ENCODE data around the gene CHRNB2. TPM values are rescaled to one million over a fixed set of nuclear protein-coding genes. Genes with fewer than 3 reads are reported as not detected.

The CHRNB2 gene
- polyA plus RNA-seq, 6 donors from 2014 or later: 0.05 to 0.17 TPM; not detected in 4

DNA sequence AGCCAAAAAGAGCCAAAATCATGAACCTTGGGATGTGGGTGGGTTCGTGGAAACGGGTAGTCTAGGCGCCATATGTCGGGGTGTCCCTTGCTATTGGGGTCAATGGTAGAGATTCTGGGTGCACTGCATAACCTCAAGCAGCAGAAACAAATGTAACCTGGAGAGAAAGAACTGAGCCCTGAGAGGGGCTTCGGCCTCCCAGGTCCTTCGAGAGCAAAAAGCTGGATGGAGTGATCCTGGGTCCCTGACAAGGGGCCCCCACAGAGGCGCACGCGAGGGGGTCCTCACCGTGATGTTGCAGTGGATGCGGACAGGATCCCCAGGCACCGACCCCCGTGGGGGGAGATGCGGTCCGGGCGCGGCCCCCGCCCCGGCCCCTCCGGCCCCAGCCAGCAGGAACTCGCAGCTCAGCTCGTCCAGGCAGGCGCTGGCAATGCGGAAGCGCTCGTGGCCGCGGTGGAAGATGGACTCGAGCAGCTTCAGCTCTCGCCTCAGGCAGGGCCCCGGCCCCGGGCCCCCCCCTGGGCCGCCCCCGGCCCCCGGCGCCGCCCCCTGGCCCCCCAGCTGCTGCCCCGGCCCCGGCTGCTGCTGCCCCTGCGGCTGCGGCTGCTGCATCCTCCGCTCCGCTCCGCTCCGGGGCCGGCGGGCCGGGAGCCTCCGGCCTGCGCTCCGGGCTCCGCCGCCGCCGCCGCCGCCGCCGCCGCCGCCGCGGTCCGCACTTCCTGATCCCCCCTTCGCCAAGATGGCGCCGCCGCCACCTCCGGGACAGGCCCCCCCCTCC is 9.4 kb upstream of the CHRNB2 start, which contains the start of gene UBE2Q1:
Gene UBE2Q1 (minus strand): TSS at position 724 of the 781 bp plus-strand sequence. CDS start 109 bp downstream, at position 615.
- H3K36me3 Mint-ChIP-seq: peaks cover 9 to 20% of the 10 kb centered on the region in 2 donors
- peak; percentile 38 for DNase-seq

GRCh38 chr1:154558720-154559465 is 8.7 kb upstream of the CHRNB2 start:
- H3K4me1 Mint-ChIP-seq: peaks cover 24 to 45% (median 40%) of the 10 kb centered on the region in 3 donors
- H3K4me3 Mint-ChIP-seq: peak overlapping the region; percentile 83 to 98 (median 96)
- no peaks in the 10 kb centered on the region for H3K27me3 Mint-ChIP-seq
- DNase-seq (peak; percentile 100), ATAC-seq (ENCODE audit: low read depth in 2 of 2) (peak; percentile 88 to 91)
- no peaks in the 10 kb centered on the region for H3K9me3 Mint-ChIP-seq
- H3K36me3 Mint-ChIP-seq: peaks cover 9 to 12% of the 10 kb centered on the region in 2 donors
- peak overlapping the region; percentile 94 to 100 (median 98) for H3K27ac Mint-ChIP-seq

More for the DNA sequence above, 9.4 kb upstream of the CHRNB2 start, which contains the start of gene UBE2Q1:
- no peaks in the 10 kb centered on the region for H3K9me3 Mint-ChIP-seq
- H3K27ac Mint-ChIP-seq: peak within 1 kb of the TSS; percentile 94 to 100 (median 98)
- peak in 1 of 2 donors; percentile 4 for ATAC-seq (ENCODE audit: low read depth in 2 of 2)
- H3K4me1 Mint-ChIP-seq: peaks cover 28 to 50% (median 40%) of the 10 kb centered on the region in 3 donors
- H3K27me3 Mint-ChIP-seq: no peaks in the 10 kb centered on the region
- peak within 1 kb of the TSS; percentile 87 to 99 (median 98) for H3K4me3 Mint-ChIP-seq

GRCh38 chr1:154559466-154560044 is 8.0 kb upstream of the CHRNB2 start:
- Mint-ChIP-seq H3K27ac (peak overlapping the region; percentile 94 to 100 (median 98)), H3K4me1 (peaks cover 24 to 43% (median 39%) of the 10 kb centered on the region in 3 donors), H3K36me3 (peaks cover 7 to 9% of the 10 kb centered on the region in 2 donors), H3K4me3 (peak overlapping the region; percentile 83 to 98 (median 96)), H3K9me3 (no peaks in the 10 kb centered on the region), H3K27me3 (no peaks in the 10 kb centered on the region)
- ATAC-seq (ENCODE audit: low read depth in 2 of 2): peak; percentile 44 to 50
- DNase-seq: peak; percentile 80

GRCh38 chr1:154565876-154566275 is 1.7 kb upstream of the CHRNB2 start:
- peaks cover 0 to 5% of the 10 kb centered on the region in 2 donors for H3K36me3 Mint-ChIP-seq
- no peaks in the 10 kb centered on the region for H3K9me3 Mint-ChIP-seq
- no peak overlapping the region for H3K4me3 Mint-ChIP-seq
- peaks cover 7 to 11% (median 8%) of the 10 kb centered on the region in 3 donors for H3K4me1 Mint-ChIP-seq
- H3K27ac Mint-ChIP-seq: no peak overlapping the region
- DNase-seq (no peak), ATAC-seq (ENCODE audit: low read depth in 2 of 2) (no peak)
- peaks cover 28 to 55% (median 43%) of the 10 kb centered on the region in 3 donors for H3K27me3 Mint-ChIP-seq

- Mint-ChIP-seq H3K4me3 (peak overlapping the region in 2 of 8 donors; percentile 21 to 74), H3K27me3 (peaks cover 30 to 77% (median 57%) of the 10 kb centered on the region in 3 donors)
- no peak for ATAC-seq (ENCODE audit: low read depth in 2 of 2)
Measured at GRCh38 chr1:154568157-154568815, 708 bp downstream of the CHRNB2 start.

DNA sequence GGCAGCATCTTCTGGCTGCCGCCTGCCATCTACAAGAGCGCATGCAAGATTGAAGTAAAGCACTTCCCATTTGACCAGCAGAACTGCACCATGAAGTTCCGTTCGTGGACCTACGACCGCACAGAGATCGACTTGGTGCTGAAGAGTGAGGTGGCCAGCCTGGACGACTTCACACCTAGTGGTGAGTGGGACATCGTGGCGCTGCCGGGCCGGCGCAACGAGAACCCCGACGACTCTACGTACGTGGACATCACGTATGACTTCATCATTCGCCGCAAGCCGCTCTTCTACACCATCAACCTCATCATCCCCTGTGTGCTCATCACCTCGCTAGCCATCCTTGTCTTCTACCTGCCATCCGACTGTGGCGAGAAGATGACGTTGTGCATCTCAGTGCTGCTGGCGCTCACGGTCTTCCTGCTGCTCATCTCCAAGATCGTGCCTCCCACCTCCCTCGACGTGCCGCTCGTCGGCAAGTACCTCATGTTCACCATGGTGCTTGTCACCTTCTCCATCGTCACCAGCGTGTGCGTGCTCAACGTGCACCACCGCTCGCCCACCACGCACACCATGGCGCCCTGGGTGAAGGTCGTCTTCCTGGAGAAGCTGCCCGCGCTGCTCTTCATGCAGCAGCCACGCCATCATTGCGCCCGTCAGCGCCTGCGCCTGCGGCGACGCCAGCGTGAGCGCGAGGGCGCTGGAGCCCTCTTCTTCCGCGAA is 3.8 kb downstream of the CHRNB2 start:
- H3K36me3 Mint-ChIP-seq: peaks cover 0 to 5% of the 10 kb centered on the region in 2 donors
- DNase-seq (no peak), ATAC-seq (ENCODE audit: low read depth in 2 of 2) (no peak)
- peaks cover 28 to 64% (median 61%) of the 10 kb centered on the region in 3 donors for H3K27me3 Mint-ChIP-seq
- peaks cover 8 to 16% (median 15%) of the 10 kb centered on the region in 3 donors for H3K4me1 Mint-ChIP-seq
- H3K27ac Mint-ChIP-seq: no peak overlapping the region
- H3K9me3 Mint-ChIP-seq: peaks cover 0 to 2% (median 0%) of the 10 kb centered on the region in 7 donors
- no peak overlapping the region for H3K4me3 Mint-ChIP-seq

More at GRCh38 chr1:154568157-154568815, 708 bp downstream of the CHRNB2 start:
- Mint-ChIP-seq H3K9me3 (peaks cover 0 to under 1% (median 0%) of the 10 kb centered on the region in 7 donors), H3K4me1 (peaks cover 7 to 11% (median 8%) of the 10 kb centered on the region in 3 donors), H3K36me3 (peaks cover 0 to 5% of the 10 kb centered on the region in 2 donors), H3K27ac (no peak overlapping the region)
- no peak for DNase-seq

DNA sequence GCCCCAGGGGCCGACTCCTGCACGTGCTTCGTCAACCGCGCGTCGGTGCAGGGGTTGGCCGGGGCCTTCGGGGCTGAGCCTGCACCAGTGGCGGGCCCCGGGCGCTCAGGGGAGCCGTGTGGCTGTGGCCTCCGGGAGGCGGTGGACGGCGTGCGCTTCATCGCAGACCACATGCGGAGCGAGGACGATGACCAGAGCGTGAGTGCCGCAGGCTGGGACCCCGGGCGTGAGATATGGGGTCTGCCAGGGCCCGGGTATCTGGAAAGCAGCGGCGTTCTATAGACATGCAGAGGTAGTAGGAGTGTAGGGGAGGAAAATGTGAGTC is 4.3 kb downstream of the CHRNB2 start:
- H3K36me3 Mint-ChIP-seq: peaks cover 0 to 5% of the 10 kb centered on the region in 2 donors
- no peak for DNase-seq
- peaks cover 23 to 58% (median 56%) of the 10 kb centered on the region in 3 donors for H3K27me3 Mint-ChIP-seq
- no peak for ATAC-seq (ENCODE audit: low read depth in 2 of 2)
- H3K4me3 Mint-ChIP-seq: no peak overlapping the region
- H3K9me3 Mint-ChIP-seq: peaks cover 0 to 2% (median 0%) of the 10 kb centered on the region in 7 donors
- peaks cover 8 to 16% (median 15%) of the 10 kb centered on the region in 3 donors for H3K4me1 Mint-ChIP-seq
- H3K27ac Mint-ChIP-seq: no peak overlapping the region

GRCh38 chr1:154572468-154573167 is 5.0 kb downstream of the CHRNB2 start:
- peaks cover 0 to 2% (median 0%) of the 10 kb centered on the region in 7 donors for H3K9me3 Mint-ChIP-seq
- H3K27me3 Mint-ChIP-seq: peaks cover 18 to 52% (median 49%) of the 10 kb centered on the region in 3 donors
- H3K4me1 Mint-ChIP-seq: peaks cover 4 to 11% (median 11%) of the 10 kb centered on the region in 3 donors
- H3K36me3 Mint-ChIP-seq: peaks cover 0 to 2% of the 10 kb centered on the region in 2 donors
- DNase-seq (no peak), ATAC-seq (ENCODE audit: low read depth in 2 of 2) (no peak)
- H3K27ac Mint-ChIP-seq: peak overlapping the region in 1 of 6 donors; percentile 33
- no peak overlapping the region for H3K4me3 Mint-ChIP-seq

GRCh38 chr1:154573168-154573510 is 5.6 kb downstream of the CHRNB2 start:
- no peak overlapping the region for H3K4me3 Mint-ChIP-seq
- peaks cover 0 to 2% (median 0%) of the 10 kb centered on the region in 7 donors for H3K9me3 Mint-ChIP-seq
- peak overlapping the region in 1 of 6 donors; percentile 57 for H3K27ac Mint-ChIP-seq
- no peaks in the 10 kb centered on the region for H3K36me3 Mint-ChIP-seq
- H3K27me3 Mint-ChIP-seq: peaks cover 18 to 46% (median 44%) of the 10 kb centered on the region in 3 donors
- no peak for DNase-seq
- H3K4me1 Mint-ChIP-seq: peaks cover 0 to 8% (median 6%) of the 10 kb centered on the region in 3 donors
- ATAC-seq (ENCODE audit: low read depth in 2 of 2): no peak

- peak overlapping the region in 1 of 6 donors; percentile 20 for H3K27ac Mint-ChIP-seq
Measured at GRCh38 chr1:154574716-154575115, 7.1 kb downstream of the CHRNB2 start.

GRCh38 chr1:154575147-154575927 is 7.8 kb downstream of the CHRNB2 start:
- peaks cover 0 to 8% of the 10 kb centered on the region in 2 donors for H3K36me3 Mint-ChIP-seq
- H3K27ac Mint-ChIP-seq: peak overlapping the region in 1 of 6 donors; percentile 20
- H3K27me3 Mint-ChIP-seq: peaks cover 10 to 29% (median 27%) of the 10 kb centered on the region in 3 donors
- peaks cover 0 to 2% (median 0%) of the 10 kb centered on the region in 7 donors for H3K9me3 Mint-ChIP-seq
- DNase-seq (no peak), ATAC-seq (ENCODE audit: low read depth in 2 of 2) (no peak)
- H3K4me3 Mint-ChIP-seq: peak overlapping the region in 1 of 8 donors; percentile 5
- peaks cover 4 to 10% (median 5%) of the 10 kb centered on the region in 3 donors for H3K4me1 Mint-ChIP-seq

More at GRCh38 chr1:154574716-154575115, 7.1 kb downstream of the CHRNB2 start:
- H3K4me1 Mint-ChIP-seq: peaks cover 4 to 9% (median 5%) of the 10 kb centered on the region in 3 donors
- peaks cover 15 to 33% (median 31%) of the 10 kb centered on the region in 3 donors for H3K27me3 Mint-ChIP-seq
- ATAC-seq (ENCODE audit: low read depth in 2 of 2): no peak
- no peak overlapping the region for H3K4me3 Mint-ChIP-seq
- DNase-seq: no peak
- peaks cover 0 to 8% of the 10 kb centered on the region in 2 donors for H3K36me3 Mint-ChIP-seq
- peaks cover 0 to 2% (median 0%) of the 10 kb centered on the region in 7 donors for H3K9me3 Mint-ChIP-seq

All from naive B cell (primary cell).